Keratinocyte (primary cell): ENCODE results near the gene IZUMO1R. TPM values are rescaled to one million over a fixed set of nuclear protein-coding genes. Genes with fewer than 3 reads are reported as not detected.

Experiments
- DNase-seq: peaks from one replicate; pipeline ENCODE4 v3.0.0-alpha.2; 2011; ENCODE audit warnings: low read depth, missing footprints, low spot score
- FAIRE-seq: peaks from 2 replicates; lab custom pipeline; 2011; peaks lifted over from hg19 to GRCh38; lab: Jason Lieb, UNC
- H2AFZ ChIP-seq: 2 replicates; pipeline ENCODE4 v1.6.0; 2012; ENCODE audit warnings: low read length, control low read depth, inconsistent platforms; ENCODE audit not compliant: control insufficient read depth
- H3K27ac ChIP-seq: 2 replicates; pipeline ENCODE4 v1.5.1; 2011; ENCODE audit warnings: low read length; ENCODE audit not compliant: control insufficient read depth, insufficient read depth
- H3K27me3 ChIP-seq: 3 replicates; pipeline ENCODE4 v1.6.0; 2011; ENCODE audit warnings: low read length; ENCODE audit not compliant: control insufficient read depth, insufficient read depth; ENCODE audit errors: extremely low read depth
- H3K36me3 ChIP-seq, 2 experiments: 2 replicates in 1 of 2; 3 replicates in 1 of 2; pipeline ENCODE4 v1.5.1; 2011; ENCODE audit warnings: low read length in 2 of 2, mild to moderate bottlenecking in 1 of 2; ENCODE audit not compliant: control insufficient read depth in 2 of 2, insufficient read depth in 2 of 2; ENCODE audit errors: extremely low read depth in 1 of 2
- H3K4me1 ChIP-seq: 3 replicates; pipeline ENCODE4 v1.5.1; 2011; ENCODE audit warnings: low read length; ENCODE audit not compliant: control insufficient read depth, insufficient read depth; ENCODE audit errors: extremely low read depth
- H3K4me2 ChIP-seq: 3 replicates; pipeline ENCODE4 v1.6.0; 2011; ENCODE audit warnings: low read depth, low read length; ENCODE audit not compliant: control insufficient read depth, insufficient read depth; ENCODE audit errors: extremely low read depth
- H3K4me3 ChIP-seq, 3 experiments: fragments of 200-600 bp in 1 of 3; sonication (generic) in 1 of 3; 2 replicates in 2 of 3; 3 replicates in 1 of 3; pipeline ENCODE4 v1.5.1; 2011 to 2016; ENCODE audit warnings: low read length in 3 of 3, mild to moderate bottlenecking in 3 of 3, control low read depth in 2 of 3, inconsistent platforms in 1 of 3, low read depth in 1 of 3, mixed read lengths in 1 of 3, mixed run types in 1 of 3, moderate library complexity in 1 of 3; ENCODE audit not compliant: control insufficient read depth in 2 of 3, insufficient read depth in 2 of 3; ENCODE audit errors: extremely low read depth in 1 of 3
- H3K79me2 ChIP-seq: 2 replicates; pipeline ENCODE4 v1.6.0; 2012; ENCODE audit warnings: low read length; ENCODE audit not compliant: control insufficient read depth, insufficient read depth
- H3K9ac ChIP-seq: 3 replicates; pipeline ENCODE4 v1.6.0; 2011; ENCODE audit warnings: low read length; ENCODE audit not compliant: control insufficient read depth, insufficient read depth; ENCODE audit errors: extremely low read depth
- H3K9me1 ChIP-seq: 3 replicates; pipeline ENCODE4 v1.6.0; 2011; ENCODE audit warnings: low read length; ENCODE audit not compliant: control insufficient read depth, insufficient read depth; ENCODE audit errors: extremely low read depth
- H3K9me3 ChIP-seq: 2 replicates; pipeline ENCODE4 v1.5.1; 2012; ENCODE audit warnings: low read depth, low read length; ENCODE audit not compliant: control insufficient read depth
- H4K20me1 ChIP-seq: 3 replicates; pipeline ENCODE4 v1.6.0; 2011; ENCODE audit warnings: low read length; ENCODE audit not compliant: control insufficient read depth, insufficient read depth; ENCODE audit errors: extremely low read depth
- EZH2 ChIP-seq: IDR thresholded peaks from one replicate; pipeline ENCODE4 v1.6.1; 2012; ENCODE audit warnings: inconsistent platforms, mild to moderate bottlenecking, low read length, moderate library complexity
- dilution Hi-C: fragments of 300-500 bp; cut with MboI; formaldehyde crosslinking; loops from one replicate; pipeline ENCODE4 v1.7.0; 2020; ENCODE audit warnings: low sequenced_read_pairs; ENCODE audit not compliant: extremely low pct_ligation_motif_present
- polyA plus RNA-seq, 5 experiments: library from polyadenylated mRNA; depleted of rRNA in 3 of 5; stranded (reverse) in 3 of 5; stranded (forward) in 1 of 5; unstranded in 1 of 5; fragments of >200 nt; gene quantifications; 1 replicate in 1 of 5; 2 replicates in 3 of 5; 3 replicates in 1 of 5; pipeline versions ENCODE4 v1.2.1 to v1.2.3, GENCODE V29; 2011 to 2012; ENCODE audit warnings: missing spikeins in 2 of 5, low read depth in 1 of 5, low replicate concordance in 1 of 5
- TF ChIP-seq, protein P1 (sequence below), 3 experiments: IDR thresholded peaks in 1 of 3; conservative IDR thresholded peaks in 1 of 3; optimal IDR thresholded peaks in 1 of 3; 2 replicates in 2 of 3; 3 replicates in 1 of 3; pipeline versions ENCODE3 to v1.5.1; 2011; ENCODE audit warnings: low read length in 3 of 3, mild to moderate bottlenecking in 3 of 3, moderate library complexity in 2 of 3, control low read depth in 1 of 3, inconsistent platforms in 1 of 3; ENCODE audit not compliant: insufficient read depth in 2 of 3; ENCODE audit errors: extremely low read depth in 1 of 3

The IZUMO1R gene
- polyA plus RNA-seq, 1 donor (not counting 4 experiments of a cell fraction or from before 2014, with no cell fraction given), result not detected

- Histone ChIP-seq H3K4me3 (no peak overlapping the region), H3K27me3 (peaks cover 7% of the 10 kb centered on the region), H2AFZ (no peak overlapping the region), H3K4me2 (no peak overlapping the region), H3K79me2 (no peaks in the 10 kb centered on the region), H3K4me1 (peaks cover 3% of the 10 kb centered on the region), H3K36me3 (no peaks in the 10 kb centered on the region), H3K9ac (no peak overlapping the region), H3K9me1 (no peaks in the 10 kb centered on the region), H3K9me3 (no peaks in the 10 kb centered on the region), H4K20me1 (no peaks in the 10 kb centered on the region), H3K27ac (no peak overlapping the region)
- TF ChIP-seq, protein P1, sequence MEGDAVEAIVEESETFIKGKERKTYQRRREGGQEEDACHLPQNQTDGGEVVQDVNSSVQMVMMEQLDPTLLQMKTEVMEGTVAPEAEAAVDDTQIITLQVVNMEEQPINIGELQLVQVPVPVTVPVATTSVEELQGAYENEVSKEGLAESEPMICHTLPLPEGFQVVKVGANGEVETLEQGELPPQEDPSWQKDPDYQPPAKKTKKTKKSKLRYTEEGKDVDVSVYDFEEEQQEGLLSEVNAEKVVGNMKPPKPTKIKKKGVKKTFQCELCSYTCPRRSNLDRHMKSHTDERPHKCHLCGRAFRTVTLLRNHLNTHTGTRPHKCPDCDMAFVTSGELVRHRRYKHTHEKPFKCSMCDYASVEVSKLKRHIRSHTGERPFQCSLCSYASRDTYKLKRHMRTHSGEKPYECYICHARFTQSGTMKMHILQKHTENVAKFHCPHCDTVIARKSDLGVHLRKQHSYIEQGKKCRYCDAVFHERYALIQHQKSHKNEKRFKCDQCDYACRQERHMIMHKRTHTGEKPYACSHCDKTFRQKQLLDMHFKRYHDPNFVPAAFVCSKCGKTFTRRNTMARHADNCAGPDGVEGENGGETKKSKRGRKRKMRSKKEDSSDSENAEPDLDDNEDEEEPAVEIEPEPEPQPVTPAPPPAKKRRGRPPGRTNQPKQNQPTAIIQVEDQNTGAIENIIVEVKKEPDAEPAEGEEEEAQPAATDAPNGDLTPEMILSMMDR (optimal IDR thresholded peaks at IDR 0.05 in 1 of 3, IDR thresholded peaks at IDR 0.05 in 1 of 3, conservative IDR thresholded peaks at IDR 0.05 in 1 of 3; ENCODE audit: extremely low read depth in 1 of 3, insufficient read depth in 2 of 3, low read length in 3 of 3), result no peak
- TF ChIP-seq EZH2, result no peak
- no peak for DNase-seq
- FAIRE-seq, result no peak
- dilution Hi-C loops, result no loop called here
Measured at GRCh38 chr11:94329501-94329900, 25.1 kb downstream of the IZUMO1R start.

GRCh38 chr11:94330789-94331188, 26.4 kb downstream of the IZUMO1R start:
- Histone ChIP-seq H3K4me3 (no peak overlapping the region), H3K79me2 (no peaks in the 10 kb centered on the region), H3K9ac (no peak overlapping the region), H3K4me2 (no peak overlapping the region), H3K9me3 (no peaks in the 10 kb centered on the region), H4K20me1 (no peaks in the 10 kb centered on the region), H3K9me1 (no peaks in the 10 kb centered on the region), H3K27ac (no peak overlapping the region), H3K4me1 (peaks cover 3% of the 10 kb centered on the region), H2AFZ (no peak overlapping the region), H3K36me3 (no peaks in the 10 kb centered on the region), H3K27me3 (peaks cover 7% of the 10 kb centered on the region)
- dilution Hi-C loops, result no loop called here
- TF ChIP-seq EZH2, result no peak
- TF ChIP-seq, protein P1 (optimal IDR thresholded peaks at IDR 0.05 in 1 of 3, IDR thresholded peaks at IDR 0.05 in 1 of 3, conservative IDR thresholded peaks at IDR 0.05 in 1 of 3; ENCODE audit: extremely low read depth in 1 of 3, insufficient read depth in 2 of 3, low read length in 3 of 3), result no peak
- no peak for DNase-seq
- FAIRE-seq, result no peak
